K562 (cell line): ENCODE results near the gene UBL7.

Source experiments
- CHD2 ChIP-seq: IDR thresholded peaks from 2 replicates; pipeline ENCODE4 v1.6.1; 2011; ENCODE audit warnings: low read depth, low read length
- FIP1L1 ChIP-seq: fragments of 200-400 bp; formaldehyde crosslinking; IDR thresholded peaks from 2 replicates; pipeline ENCODE4 v1.6.1; 2018; ENCODE audit warnings: mild to moderate bottlenecking, low read depth, low read length; ENCODE audit not compliant: poor library complexity, severe bottlenecking
- HDAC6 ChIP-seq: IDR thresholded peaks from 2 replicates; pipeline ENCODE4 v1.6.1; 2012; ENCODE audit warnings: low read depth, mild to moderate bottlenecking, control low read depth, inconsistent platforms, low read length, moderate library complexity
- HNRNPLL ChIP-seq: fragments of 200-400 bp; formaldehyde crosslinking; IDR thresholded peaks from 2 replicates; pipeline ENCODE4 v1.6.1; 2017; ENCODE audit warnings: low read length, low read depth, mild to moderate bottlenecking; ENCODE audit not compliant: poor library complexity, severe bottlenecking
- MYC ChIP-seq, 2 experiments: fragments of 250-450 bp in 1 of 2; sonication (Bioruptor Pico) in 1 of 2; IDR thresholded peaks; 2 replicates each; pipeline versions ENCODE4 v1.5.1 to v1.6.1; 2012 to 2021; ENCODE audit warnings: low read depth in 2 of 2, borderline replicate concordance in 1 of 2, improper control_type of control experiment in 1 of 2, low read length in 1 of 2, mild to moderate bottlenecking in 1 of 2, moderate library complexity in 1 of 2
- XRCC4 ChIP-seq: IDR thresholded peaks from one replicate; pipeline ENCODE4 v1.6.1; 2011; ENCODE audit not compliant: insufficient read depth, insufficient read length; ENCODE audit errors: extremely low read depth
- ZNF282 ChIP-seq: sonication (generic); formaldehyde crosslinking; IDR thresholded peaks from 2 replicates; pipeline ENCODE4 v1.8.1; 2023; ENCODE audit warnings: missing genetic modification reagents

GRCh38 chr15:74431645-74432044 lies 29.3 kb downstream of the UBL7 start:
- TF ChIP-seq FIP1L1: no peak
- no peak for TF ChIP-seq MYC (IDR thresholded peaks at IDR 0.05; ENCODE audit: low read depth, low read length)
- no peak for TF ChIP-seq MYC (CRISPR knock-in tag; IDR thresholded peaks at IDR 0.05; ENCODE audit: borderline replicate concordance, low read depth)
- TF ChIP-seq CHD2: no peak
- TF ChIP-seq HDAC6: no peak
- TF ChIP-seq ZNF282: no peak
- no peak for TF ChIP-seq HNRNPLL
- no peak for TF ChIP-seq XRCC4
